HepG2 (cell line): ENCODE data around the gene BCAS1. TPM values are rescaled to one million over a fixed set of nuclear protein-coding genes. Genes with fewer than 3 reads are reported as not detected.

Experiments used
- AKAP8 ChIP-seq: sonication (generic); formaldehyde crosslinking; IDR thresholded peaks from 2 replicates; pipeline ENCODE4 v1.5.1; 2020; ENCODE audit warnings: mild to moderate bottlenecking, missing genetic modification reagents
- ARNT2 ChIP-seq: sonication (generic); formaldehyde crosslinking; IDR thresholded peaks from 2 replicates; pipeline ENCODE4 v1.8.0; 2022; ENCODE audit warnings: mild to moderate bottlenecking, low read depth, missing genetic modification reagents, moderate library complexity
- E2F2 ChIP-seq: sonication (generic); formaldehyde crosslinking; IDR thresholded peaks from 2 replicates; pipeline ENCODE4 v1.4.0; 2020; ENCODE audit warnings: missing genetic modification reagents, borderline replicate concordance
- LCORL ChIP-seq, 2 experiments: fragments of 450-650 bp in 1 of 2; sonication (generic) in 1 of 2; formaldehyde crosslinking in 1 of 2; IDR thresholded peaks; 2 replicates each; pipeline versions ENCODE4 v1.5.0 to v1.6.1; 2017 to 2020; ENCODE audit warnings: antibody characterized with exemption in 1 of 2, missing genetic modification reagents in 1 of 2
- PATZ1 ChIP-seq: sonication (generic); formaldehyde crosslinking; IDR thresholded peaks from 2 replicates; pipeline ENCODE4 v1.4.0; 2020; ENCODE audit warnings: missing genetic modification reagents
- SIN3A ChIP-seq: IDR thresholded peaks from 2 replicates; pipeline ENCODE4 v1.6.1; 2011; ENCODE audit warnings: low read depth, mild to moderate bottlenecking, control low read depth, low read length, borderline replicate concordance
- SSRP1 ChIP-seq: IDR thresholded peaks from 2 replicates; pipeline ENCODE4 v1.6.1; 2016; ENCODE audit warnings: control low read depth
- TFE3 ChIP-seq: IDR thresholded peaks from 2 replicates; pipeline ENCODE4 v1.6.1; 2016
- YY1 ChIP-seq: IDR thresholded peaks from 2 replicates; pipeline ENCODE4 v1.6.1; 2011; ENCODE audit warnings: low read length, low read depth, moderate library complexity, mild to moderate bottlenecking; ENCODE audit not compliant: insufficient read depth, insufficient replicate concordance
- ZBTB39 ChIP-seq: sonication (generic); formaldehyde crosslinking; IDR thresholded peaks from 2 replicates; pipeline ENCODE4 v1.5.0; 2020; ENCODE audit warnings: missing genetic modification reagents
- ZFP41 ChIP-seq: sonication (generic); formaldehyde crosslinking; IDR thresholded peaks from 2 replicates; pipeline ENCODE4 v1.4.0; 2020; ENCODE audit warnings: mild to moderate bottlenecking, missing genetic modification reagents, borderline replicate concordance
- ZNF335 ChIP-seq: sonication (generic); formaldehyde crosslinking; IDR thresholded peaks from 2 replicates; pipeline ENCODE4 v1.4.0; 2020; ENCODE audit warnings: missing genetic modification reagents
- ZNF343 ChIP-seq: sonication (generic); formaldehyde crosslinking; IDR thresholded peaks from 2 replicates; pipeline ENCODE4 v1.4.0; 2020; ENCODE audit warnings: mild to moderate bottlenecking, missing genetic modification reagents
- ZNF709 ChIP-seq: sonication (generic); formaldehyde crosslinking; IDR thresholded peaks from 2 replicates; pipeline ENCODE4 v1.5.0; 2020; ENCODE audit warnings: mild to moderate bottlenecking, missing genetic modification reagents
- ZNF720 ChIP-seq: sonication (generic); formaldehyde crosslinking; IDR thresholded peaks from 2 replicates; pipeline ENCODE4 v1.4.0; 2020; ENCODE audit warnings: missing genetic modification reagents
- ZNF770 ChIP-seq: sonication (generic); formaldehyde crosslinking; IDR thresholded peaks from 2 replicates; pipeline ENCODE4 v1.5.0; 2020; ENCODE audit warnings: mild to moderate bottlenecking, missing genetic modification reagents
- ZNF800 ChIP-seq: sonication (generic); formaldehyde crosslinking; IDR thresholded peaks from 2 replicates; pipeline ENCODE4 v1.4.0; 2020; ENCODE audit warnings: missing genetic modification reagents
- polyA plus RNA-seq, 8 experiments: library from polyadenylated mRNA; depleted of rRNA in 3 of 8; stranded (reverse) in 7 of 8; unstranded in 1 of 8; fragments of >200 nt; fragmentation: Illumina TruSeq in 4 of 8; extraction: Trizol in 4 of 8; gene quantifications; 2 replicates each; pipeline versions ENCODE4 v1.2.1 to v1.2.3, GENCODE V29; 2011 to 2016; ENCODE audit warnings: low read depth in 4 of 8, missing spikeins in 1 of 8, mixed read lengths in 1 of 8; ENCODE audit not compliant: insufficient read depth in 1 of 8
- total RNA-seq, 5 experiments: library from RNA; depleted of rRNA; stranded (reverse); fragments of >200 nt; fragmentation: Illumina TruSeq; extraction: Trizol; gene quantifications; 2 replicates each; pipeline ENCODE4 v1.2.3, GENCODE V29; 2016; ENCODE audit warnings: low read depth in 1 of 5

Gene BCAS1
- total and polyA plus RNA-seq, 2 of the 13 experiments (the other 11 are each of a cell fraction or from before 2014, with no cell fraction given): 0.55 to 0.91 TPM

- TF ChIP-seq ZNF800 (no peak), SIN3A (no peak), TFE3 (CRISPR knock-in tag) (peak; percentile 51; the same call in 1 of the 2 replicates), ZBTB39 (CRISPR knock-in tag) (no peak), YY1 (peak; percentile 89), ZNF709 (CRISPR knock-in tag) (peak; percentile 55; the same call in 1 of the 2 replicates), ZNF770 (peak; percentile 58), SSRP1 (CRISPR knock-in tag) (no peak), LCORL (IDR thresholded peaks at IDR 0.05) (no peak), LCORL (CRISPR knock-in tag; IDR thresholded peaks at IDR 0.05) (peak; percentile 78; the same call in 1 of the 2 replicates), ZNF343 (no peak), ZFP41 (CRISPR knock-in tag) (no peak), E2F2 (CRISPR knock-in tag) (no peak), PATZ1 (CRISPR knock-in tag) (peak; percentile 39; the same call in 1 of the 2 replicates), ZNF720 (CRISPR knock-in tag) (no peak), AKAP8 (CRISPR knock-in tag) (no peak), ZNF335 (CRISPR knock-in tag) (peak; percentile 51; the same call in 1 of the 2 replicates), ARNT2 (CRISPR knock-in tag) (no peak; the same call in 1 of the 2 replicates)
These were observed 130.6 kb downstream of the BCAS1 start (continued) for GRCh38 chr20:53939572-53940359.
